ENCODE measurements around the gene NOLC1. TPM values are rescaled to one million over a fixed set of nuclear protein-coding genes. Genes with fewer than 3 reads are reported as not detected.

NOLC1 gene
- 10 to 100 TPM; 53.7 to 63.8 TPM for total RNA-seq
- 46.6 TPM for polyA plus RNA-seq (ENCODE audit: insufficient read depth, low read depth, low replicate concordance)
- long read RNA-seq, donor 1, partial matches to known transcripts: 18 of 24 reads
- long read RNA-seq, donor 1, other reads (novel, unspliced or antisense): 0 of 24 reads
- long read RNA-seq, donor 2, partial matches to known transcripts: 0 of 3 reads
- long read RNA-seq, donor 2, other reads (novel, unspliced or antisense): 0 of 3 reads

DNA sequence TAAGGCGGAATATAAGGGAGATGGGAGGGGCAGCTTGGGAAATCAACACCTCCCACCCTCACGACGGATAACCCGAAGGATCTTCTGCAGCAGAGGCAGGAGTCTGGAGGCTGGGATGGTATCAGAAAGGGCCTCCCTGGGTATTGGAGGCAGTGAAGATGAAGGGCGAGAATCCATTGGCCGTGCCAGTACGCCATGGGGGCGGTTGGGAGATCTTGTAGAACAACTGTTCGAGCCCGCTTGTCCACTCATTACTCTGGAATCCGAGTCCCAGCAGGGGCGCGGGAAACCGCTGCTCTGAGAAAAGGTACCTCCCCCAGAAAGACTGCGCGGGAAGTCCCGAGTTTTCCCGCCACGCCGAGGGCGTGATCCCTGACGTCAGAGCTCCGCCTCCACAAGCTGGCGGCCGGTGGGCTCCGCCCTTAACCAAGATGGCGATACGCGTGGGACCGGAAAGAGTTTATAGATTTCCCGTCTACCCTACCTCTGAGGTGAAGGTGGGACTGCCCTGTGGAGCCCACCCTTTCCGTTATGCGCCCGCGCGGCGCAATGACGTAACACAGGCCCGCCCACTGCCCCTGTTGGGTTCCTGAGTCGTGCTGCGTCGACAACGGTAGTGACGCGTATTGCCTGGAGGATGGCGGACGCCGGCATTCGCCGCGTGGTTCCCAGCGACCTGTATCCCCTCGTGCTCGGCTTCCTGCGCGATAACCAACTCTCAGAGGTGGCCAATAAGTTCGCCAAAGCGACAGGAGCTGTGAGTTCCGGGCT lies at the start of gene NOLC1:
Gene NOLC1 (plus strand): TSS at position 616 of the 771 bp plus-strand sequence. CDS start 22 bp downstream, at position 638.
- Histone ChIP-seq H3K4me3 (peak within 1 kb of the TSS; percentile 82 to 93), H3K27ac (peak within 1 kb of the TSS; percentile 68 to 84), H3K27me3 (no peaks in the 10 kb centered on the region), H3K4me1 (peaks cover 16% of the 10 kb centered on the region), H3K9me3 (no peaks in the 10 kb centered on the region), H3K36me3 (ENCODE audit: low read depth, missing control alignments) (no peaks in the 10 kb centered on the region)
- peak; percentile 99 for DNase-seq
- intact Hi-C loops (cut with DNase I; ENCODE audit: low total_unique reads): no loop called here
- no peak for TF ChIP-seq POLR2A (IDR thresholded peaks at IDR 0.05)
- TF ChIP-seq, protein P1, sequence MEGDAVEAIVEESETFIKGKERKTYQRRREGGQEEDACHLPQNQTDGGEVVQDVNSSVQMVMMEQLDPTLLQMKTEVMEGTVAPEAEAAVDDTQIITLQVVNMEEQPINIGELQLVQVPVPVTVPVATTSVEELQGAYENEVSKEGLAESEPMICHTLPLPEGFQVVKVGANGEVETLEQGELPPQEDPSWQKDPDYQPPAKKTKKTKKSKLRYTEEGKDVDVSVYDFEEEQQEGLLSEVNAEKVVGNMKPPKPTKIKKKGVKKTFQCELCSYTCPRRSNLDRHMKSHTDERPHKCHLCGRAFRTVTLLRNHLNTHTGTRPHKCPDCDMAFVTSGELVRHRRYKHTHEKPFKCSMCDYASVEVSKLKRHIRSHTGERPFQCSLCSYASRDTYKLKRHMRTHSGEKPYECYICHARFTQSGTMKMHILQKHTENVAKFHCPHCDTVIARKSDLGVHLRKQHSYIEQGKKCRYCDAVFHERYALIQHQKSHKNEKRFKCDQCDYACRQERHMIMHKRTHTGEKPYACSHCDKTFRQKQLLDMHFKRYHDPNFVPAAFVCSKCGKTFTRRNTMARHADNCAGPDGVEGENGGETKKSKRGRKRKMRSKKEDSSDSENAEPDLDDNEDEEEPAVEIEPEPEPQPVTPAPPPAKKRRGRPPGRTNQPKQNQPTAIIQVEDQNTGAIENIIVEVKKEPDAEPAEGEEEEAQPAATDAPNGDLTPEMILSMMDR (IDR thresholded peaks at IDR 0.05): peak in 2 of 3 experiments; percentile 1 to 17
- 5 to 8% methylated on average over 9 to 59 of the region's 59 CpGs for WGBS, 2 donors

- no peak for TF ChIP-seq POLR2A (IDR thresholded peaks at IDR 0.05)
- TF ChIP-seq, protein P1 (IDR thresholded peaks at IDR 0.05): no peak
- no peaks in the 10 kb centered on the region for H3K36me3 ChIP-seq (ENCODE audit: low read depth, missing control alignments)
- no peak overlapping the region for H3K27ac ChIP-seq
- H3K27me3 ChIP-seq: no peaks in the 10 kb centered on the region
- H3K4me1 ChIP-seq: no peaks in the 10 kb centered on the region
- H3K4me3 ChIP-seq: no peak overlapping the region
- WGBS, 2 donors: 67 to 90% methylated on average over 1 of the region's 1 CpG
- intact Hi-C loops (cut with DNase I; ENCODE audit: low total_unique reads): no loop called here
- DNase-seq: no peak
- no peaks in the 10 kb centered on the region for H3K9me3 ChIP-seq
Observed at GRCh38 chr10:102102421-102102820, 49.8 kb upstream of the NOLC1 start.

GRCh38 chr10:102106998-102107397 lies 45.2 kb upstream of the NOLC1 start:
- Histone ChIP-seq H3K27me3 (no peaks in the 10 kb centered on the region), H3K27ac (no peak overlapping the region), H3K36me3 (ENCODE audit: low read depth, missing control alignments) (no peaks in the 10 kb centered on the region), H3K4me3 (no peak overlapping the region), H3K9me3 (no peaks in the 10 kb centered on the region), H3K4me1 (no peaks in the 10 kb centered on the region)
- intact Hi-C loops (cut with DNase I; ENCODE audit: low total_unique reads): no loop called here
- TF ChIP-seq POLR2A (IDR thresholded peaks at IDR 0.05): no peak
- TF ChIP-seq, protein P1 (IDR thresholded peaks at IDR 0.05): no peak
- no peak for DNase-seq
- 87 to 92% methylated on average over 2 of the region's 2 CpGs for WGBS, 2 donors

DNA sequence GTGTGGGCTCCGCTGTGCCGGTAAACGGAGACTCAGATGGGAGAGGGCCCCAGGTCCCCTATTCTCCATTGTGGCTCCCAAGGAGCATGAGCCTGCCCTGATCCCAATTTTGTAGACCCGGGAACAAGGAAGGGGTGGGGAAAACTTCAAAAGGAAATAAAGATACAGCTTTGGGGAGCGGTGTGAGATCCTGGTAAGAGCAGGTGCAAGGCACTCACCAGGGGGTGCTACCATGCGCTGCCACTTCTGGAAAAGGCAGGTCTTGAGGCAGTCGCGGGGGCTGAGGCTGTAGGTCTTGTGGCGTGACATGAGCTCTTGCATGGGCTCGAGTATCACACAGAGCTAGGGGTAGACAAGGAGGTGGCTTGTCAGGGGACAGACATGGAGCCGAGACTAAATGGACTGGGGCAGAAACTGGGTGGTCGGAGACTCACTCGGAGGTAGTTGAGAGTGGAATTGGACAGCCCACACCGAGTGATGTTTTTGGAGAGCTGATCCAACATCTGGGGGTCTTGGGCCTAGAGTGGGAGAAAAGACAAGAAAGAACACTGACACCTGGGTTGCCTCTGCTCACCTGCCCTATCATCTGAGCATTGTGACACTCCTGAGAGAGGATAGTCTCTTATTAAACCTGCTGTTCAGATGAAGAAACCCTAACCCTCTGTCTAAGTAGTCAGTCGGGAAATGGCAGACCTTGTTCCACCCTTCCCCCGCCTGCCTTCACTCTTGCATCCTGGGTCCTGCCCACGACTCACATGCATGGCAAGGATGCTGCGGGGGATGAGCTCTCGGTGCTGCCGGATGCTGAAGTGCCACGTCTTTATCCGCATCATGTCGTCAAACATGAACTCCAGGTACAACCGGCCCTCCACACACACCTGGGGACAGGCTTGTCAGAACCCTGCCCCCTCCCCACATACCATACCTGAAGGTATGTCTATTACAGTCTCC lies 42.7 kb upstream of the NOLC1 start:
- WGBS, 2 donors: 86 to 87% methylated on average over 24 of the region's 24 CpGs
- TF ChIP-seq, protein P1 (IDR thresholded peaks at IDR 0.05): no peak
- no peak for TF ChIP-seq POLR2A (IDR thresholded peaks at IDR 0.05)
- Histone ChIP-seq H3K4me1 (peaks cover 15% of the 10 kb centered on the region), H3K27me3 (no peaks in the 10 kb centered on the region), H3K9me3 (no peaks in the 10 kb centered on the region), H3K27ac (no peak overlapping the region), H3K36me3 (ENCODE audit: low read depth, missing control alignments) (no peaks in the 10 kb centered on the region), H3K4me3 (no peak overlapping the region)
- intact Hi-C loops (cut with DNase I; ENCODE audit: low total_unique reads): no loop called here
- DNase-seq: no peak
